ENCODE results near the gene BMP5. TPM values are rescaled to one million over a fixed set of nuclear protein-coding genes. Genes with fewer than 3 reads are reported as not detected.

The BMP5 gene
- total RNA-seq, 1 experiment from 2014 or later = not detected

DNA sequence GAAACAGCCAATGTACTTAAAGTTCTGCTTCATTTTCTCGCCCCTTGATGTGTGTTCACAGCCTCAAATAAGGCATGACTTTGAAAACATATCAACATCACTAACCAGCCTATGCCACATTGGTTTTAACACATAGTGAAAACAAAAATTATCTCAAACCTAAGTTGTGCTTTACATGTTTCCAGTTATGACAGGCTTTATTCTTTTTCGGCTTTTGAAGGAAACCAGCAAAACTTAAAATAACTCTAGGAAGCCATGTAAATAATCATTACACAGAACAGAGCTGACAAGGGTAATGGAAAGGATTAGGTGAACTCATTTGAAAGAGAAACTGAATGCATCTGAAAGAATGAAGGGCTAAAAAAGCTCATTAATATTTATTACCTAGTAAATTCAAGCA, 42.1 kb downstream of the BMP5 start:
- Histone ChIP-seq H3K36me3 (ENCODE audit: insufficient read depth, low read length) (no peaks in the 10 kb centered on the region), H3K27ac (ENCODE audit: low read length) (no peak overlapping the region), H2AFZ (ENCODE audit: low read length) (no peak overlapping the region), H3K4me1 (ENCODE audit: low read length) (no peaks in the 10 kb centered on the region), H3K9me3 (ENCODE audit: low read length) (no peaks in the 10 kb centered on the region), H3K4me3 (ENCODE audit: low read length) (no peak overlapping the region), H4K20me1 (ENCODE audit: insufficient read depth, low read depth, low read length) (no peaks in the 10 kb centered on the region), H3K9me2 (replicated peaks; ENCODE audit: insufficient read depth, low read length) (no peaks in the 10 kb centered on the region), H3K4me2 (ENCODE audit: low read depth, low read length, poor library complexity, severe bottlenecking) (no peak overlapping the region), H3K9ac (ENCODE audit: low read length) (no peak overlapping the region), H3K27me3 (ENCODE audit: low read length) (no peaks in the 10 kb centered on the region; the same call in 1 of the 2 replicates), H3K79me2 (ENCODE audit: low read length) (no peaks in the 10 kb centered on the region)
- no peak for DNase-seq

GRCh38 chr6:55827818-55828522, 47.4 kb downstream of the BMP5 start:
- no peak overlapping the region for H3K27ac ChIP-seq (ENCODE audit: low read length)
- H3K4me2 ChIP-seq (ENCODE audit: low read depth, low read length, poor library complexity, severe bottlenecking) = no peak overlapping the region
- no peaks in the 10 kb centered on the region for H3K9me3 ChIP-seq (ENCODE audit: low read length)
- no peaks in the 10 kb centered on the region; the same call in 1 of the 2 replicates for H3K27me3 ChIP-seq (ENCODE audit: low read length)
- no peaks in the 10 kb centered on the region for H3K36me3 ChIP-seq (ENCODE audit: insufficient read depth, low read length)
- DNase-seq = no peak
- H3K79me2 ChIP-seq (ENCODE audit: low read length) = no peaks in the 10 kb centered on the region
- no peaks in the 10 kb centered on the region for H4K20me1 ChIP-seq (ENCODE audit: insufficient read depth, low read depth, low read length)
- no peaks in the 10 kb centered on the region for H3K9me2 ChIP-seq (replicated peaks; ENCODE audit: insufficient read depth, low read length)
- no peak overlapping the region for H2AFZ ChIP-seq (ENCODE audit: low read length)
- H3K4me1 ChIP-seq (ENCODE audit: low read length) = no peaks in the 10 kb centered on the region
- no peak overlapping the region for H3K4me3 ChIP-seq (ENCODE audit: low read length)
- H3K9ac ChIP-seq (ENCODE audit: low read length) = no peak overlapping the region

DNA sequence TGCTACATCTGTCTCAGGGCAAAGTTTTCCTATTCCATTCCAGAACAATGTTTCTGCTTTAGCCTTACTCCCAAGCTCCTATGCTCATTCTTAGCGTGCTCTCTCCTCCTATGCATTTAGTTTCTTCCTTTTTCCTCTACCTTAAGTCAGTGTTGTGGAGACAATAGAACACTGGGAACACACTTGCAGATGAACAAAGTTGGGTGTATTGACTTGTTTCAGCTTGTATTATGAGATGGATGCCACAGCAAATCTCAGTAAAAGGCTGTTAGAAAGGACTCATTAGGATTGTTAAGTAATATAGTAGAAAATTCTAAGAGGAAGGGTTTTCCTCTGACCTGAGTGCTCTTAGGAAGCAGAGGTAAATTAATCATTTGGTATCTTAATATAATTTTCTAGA, 48.4 kb downstream of the BMP5 start:
- no peaks in the 10 kb centered on the region for H3K9me3 ChIP-seq (ENCODE audit: low read length)
- H3K36me3 ChIP-seq (ENCODE audit: insufficient read depth, low read length) = no peaks in the 10 kb centered on the region
- H3K9ac ChIP-seq (ENCODE audit: low read length) = no peak overlapping the region
- no peak overlapping the region for H3K27ac ChIP-seq (ENCODE audit: low read length)
- DNase-seq = no peak
- no peak overlapping the region for H3K4me2 ChIP-seq (ENCODE audit: low read depth, low read length, poor library complexity, severe bottlenecking)
- H3K79me2 ChIP-seq (ENCODE audit: low read length) = no peaks in the 10 kb centered on the region
- H4K20me1 ChIP-seq (ENCODE audit: insufficient read depth, low read depth, low read length) = no peaks in the 10 kb centered on the region
- H3K9me2 ChIP-seq (replicated peaks; ENCODE audit: insufficient read depth, low read length) = no peaks in the 10 kb centered on the region
- H3K4me1 ChIP-seq (ENCODE audit: low read length) = no peaks in the 10 kb centered on the region
- H2AFZ ChIP-seq (ENCODE audit: low read length) = no peak overlapping the region
- no peak overlapping the region for H3K4me3 ChIP-seq (ENCODE audit: low read length)
- H3K27me3 ChIP-seq (ENCODE audit: low read length) = no peaks in the 10 kb centered on the region; the same call in 1 of the 2 replicates

DNA sequence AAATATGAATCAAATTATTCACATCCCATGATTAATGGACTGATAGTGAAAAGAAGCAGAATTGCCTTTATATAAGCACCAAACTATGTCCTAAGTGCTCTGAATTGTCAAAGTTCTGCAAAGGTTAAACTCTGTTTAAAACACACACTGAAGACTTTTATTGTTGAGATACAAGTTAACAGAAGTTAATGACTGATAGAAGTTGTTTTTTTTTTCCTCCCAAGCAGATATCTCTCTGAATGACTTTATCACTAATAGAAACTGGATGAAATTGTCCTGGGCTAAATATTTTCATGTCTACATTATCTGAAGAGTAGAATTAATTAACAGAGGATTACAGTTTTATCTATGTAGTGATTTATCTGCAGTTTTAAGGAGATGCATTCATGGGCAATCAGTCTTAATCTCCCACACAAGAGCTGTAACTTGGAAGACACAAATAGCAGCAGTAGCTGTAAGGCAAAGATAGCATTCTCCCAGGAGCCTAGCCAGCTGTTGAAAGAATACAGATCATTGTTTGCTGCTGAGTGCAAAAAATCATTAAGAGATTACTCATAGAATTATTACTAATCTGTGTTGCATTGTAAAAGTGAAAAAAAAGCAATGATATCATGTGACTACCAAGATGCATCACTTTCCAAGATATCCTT, 49.9 kb downstream of the BMP5 start:
- H3K36me3 ChIP-seq (ENCODE audit: insufficient read depth, low read length) = no peaks in the 10 kb centered on the region
- DNase-seq = no peak
- no peak overlapping the region for H3K4me2 ChIP-seq (ENCODE audit: low read depth, low read length, poor library complexity, severe bottlenecking)

GRCh38 chr6:55822815-55823214, 52.6 kb downstream of the BMP5 start:
- H3K9ac ChIP-seq (ENCODE audit: low read length) = no peak overlapping the region
- no peak overlapping the region for H2AFZ ChIP-seq (ENCODE audit: low read length)
- no peak overlapping the region for H3K27ac ChIP-seq (ENCODE audit: low read length)
- H3K79me2 ChIP-seq (ENCODE audit: low read length) = no peaks in the 10 kb centered on the region
- H3K9me2 ChIP-seq (replicated peaks; ENCODE audit: insufficient read depth, low read length) = no peaks in the 10 kb centered on the region
- H3K27me3 ChIP-seq (ENCODE audit: low read length) = no peaks in the 10 kb centered on the region
- no peak overlapping the region for H3K4me3 ChIP-seq (ENCODE audit: low read length)
- no peaks in the 10 kb centered on the region for H3K36me3 ChIP-seq (ENCODE audit: insufficient read depth, low read length)
- H4K20me1 ChIP-seq (ENCODE audit: insufficient read depth, low read depth, low read length) = no peaks in the 10 kb centered on the region
- H3K4me1 ChIP-seq (ENCODE audit: low read length) = no peaks in the 10 kb centered on the region
- no peak for DNase-seq
- H3K9me3 ChIP-seq (ENCODE audit: low read length) = no peaks in the 10 kb centered on the region
- H3K4me2 ChIP-seq (ENCODE audit: low read depth, low read length, poor library complexity, severe bottlenecking) = no peak overlapping the region

More for the DNA sequence above, 49.9 kb downstream of the BMP5 start:
- Histone ChIP-seq H2AFZ (ENCODE audit: low read length) (no peak overlapping the region), H4K20me1 (ENCODE audit: insufficient read depth, low read depth, low read length) (no peaks in the 10 kb centered on the region), H3K27ac (ENCODE audit: low read length) (no peak overlapping the region), H3K9ac (ENCODE audit: low read length) (no peak overlapping the region), H3K27me3 (ENCODE audit: low read length) (no peaks in the 10 kb centered on the region; the same call in 1 of the 2 replicates), H3K9me2 (replicated peaks; ENCODE audit: insufficient read depth, low read length) (no peaks in the 10 kb centered on the region), H3K9me3 (ENCODE audit: low read length) (no peaks in the 10 kb centered on the region), H3K79me2 (ENCODE audit: low read length) (no peaks in the 10 kb centered on the region), H3K4me3 (ENCODE audit: low read length) (no peak overlapping the region), H3K4me1 (ENCODE audit: low read length) (no peaks in the 10 kb centered on the region)

DNA sequence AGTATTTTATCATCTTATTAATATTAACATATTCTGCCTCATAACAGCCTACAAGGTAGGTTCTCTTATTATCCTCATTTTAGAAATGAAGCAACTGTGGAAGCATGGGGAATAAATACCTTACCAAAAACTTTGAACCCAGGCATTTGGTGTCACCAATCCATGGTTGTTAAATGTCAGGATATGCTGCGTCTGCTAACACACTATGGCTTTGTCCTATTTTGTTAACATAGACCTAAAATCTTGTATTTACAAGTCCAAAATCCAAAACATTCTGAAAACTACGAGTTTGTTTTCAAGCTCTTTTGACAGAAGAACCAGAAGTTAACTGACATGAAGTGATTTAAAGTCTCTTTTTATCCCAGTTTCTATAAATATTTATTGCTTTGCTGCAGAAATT, 53.4 kb downstream of the BMP5 start:
- Histone ChIP-seq H3K79me2 (ENCODE audit: low read length) (no peaks in the 10 kb centered on the region), H3K4me1 (ENCODE audit: low read length) (no peaks in the 10 kb centered on the region), H3K9me2 (replicated peaks; ENCODE audit: insufficient read depth, low read length) (no peaks in the 10 kb centered on the region), H3K9ac (ENCODE audit: low read length) (no peak overlapping the region), H3K27ac (ENCODE audit: low read length) (no peak overlapping the region), H3K4me3 (ENCODE audit: low read length) (no peak overlapping the region), H3K27me3 (ENCODE audit: low read length) (no peaks in the 10 kb centered on the region), H3K4me2 (ENCODE audit: low read depth, low read length, poor library complexity, severe bottlenecking) (no peak overlapping the region), H2AFZ (ENCODE audit: low read length) (no peak overlapping the region), H3K9me3 (ENCODE audit: low read length) (no peaks in the 10 kb centered on the region), H4K20me1 (ENCODE audit: insufficient read depth, low read depth, low read length) (no peaks in the 10 kb centered on the region), H3K36me3 (ENCODE audit: insufficient read depth, low read length) (no peaks in the 10 kb centered on the region)
- no peak for DNase-seq

GRCh38 chr6:55820696-55821095, 54.7 kb downstream of the BMP5 start:
- Histone ChIP-seq H3K9ac (ENCODE audit: low read length) (no peak overlapping the region), H3K4me1 (ENCODE audit: low read length) (no peaks in the 10 kb centered on the region), H3K79me2 (ENCODE audit: low read length) (no peaks in the 10 kb centered on the region), H3K36me3 (ENCODE audit: insufficient read depth, low read length) (no peaks in the 10 kb centered on the region), H4K20me1 (ENCODE audit: insufficient read depth, low read depth, low read length) (no peaks in the 10 kb centered on the region), H3K4me2 (ENCODE audit: low read depth, low read length, poor library complexity, severe bottlenecking) (no peak overlapping the region), H2AFZ (ENCODE audit: low read length) (no peak overlapping the region), H3K4me3 (ENCODE audit: low read length) (no peak overlapping the region), H3K27ac (ENCODE audit: low read length) (no peak overlapping the region), H3K9me3 (ENCODE audit: low read length) (no peaks in the 10 kb centered on the region), H3K9me2 (replicated peaks; ENCODE audit: insufficient read depth, low read length) (no peaks in the 10 kb centered on the region), H3K27me3 (ENCODE audit: low read length) (no peaks in the 10 kb centered on the region)
- no peak for DNase-seq

GRCh38 chr6:55819811-55820210, 55.6 kb downstream of the BMP5 start:
- no peak overlapping the region for H3K4me2 ChIP-seq (ENCODE audit: low read depth, low read length, poor library complexity, severe bottlenecking)
- no peak overlapping the region for H2AFZ ChIP-seq (ENCODE audit: low read length)
- no peaks in the 10 kb centered on the region for H3K4me1 ChIP-seq (ENCODE audit: low read length)
- no peaks in the 10 kb centered on the region for H4K20me1 ChIP-seq (ENCODE audit: insufficient read depth, low read depth, low read length)
- no peaks in the 10 kb centered on the region for H3K27me3 ChIP-seq (ENCODE audit: low read length)
- no peak overlapping the region for H3K4me3 ChIP-seq (ENCODE audit: low read length)
- H3K9me2 ChIP-seq (replicated peaks; ENCODE audit: insufficient read depth, low read length) = no peaks in the 10 kb centered on the region
- no peak overlapping the region for H3K9ac ChIP-seq (ENCODE audit: low read length)
- H3K27ac ChIP-seq (ENCODE audit: low read length) = no peak overlapping the region
- H3K36me3 ChIP-seq (ENCODE audit: insufficient read depth, low read length) = no peaks in the 10 kb centered on the region
- no peak for DNase-seq
- no peaks in the 10 kb centered on the region for H3K9me3 ChIP-seq (ENCODE audit: low read length)
- H3K79me2 ChIP-seq (ENCODE audit: low read length) = no peaks in the 10 kb centered on the region
